ENCODE data around the gene TCF15.

The TCF15 gene

GRCh38 chr20:608970-609369 lies 1.1 kb downstream of the TCF15 start:
- H3K27ac ChIP-seq (ENCODE audit: low read depth, low read length, severe bottlenecking), result no peak overlapping the region
- no peaks in the 10 kb centered on the region for H3K36me3 ChIP-seq (ENCODE audit: control insufficient read depth, insufficient read depth, low read length)
- H3K4me1 ChIP-seq (ENCODE audit: control insufficient read depth, insufficient read depth, low read length, poor library complexity, severe bottlenecking), result peaks cover 28% of the 10 kb centered on the region
- H3K9me3 ChIP-seq (ENCODE audit: control insufficient read depth, low read length), result no peaks in the 10 kb centered on the region
- peak overlapping the region; percentile 35 for H3K4me3 ChIP-seq (ENCODE audit: extremely low read depth, insufficient read depth, low read length, poor library complexity, severe bottlenecking)
- WGBS, 2 experiments (ENCODE audit: insufficient coverage in 2 of 2), result 79 to 81% methylated on average over 5 to 7 of the region's 8 CpGs

GRCh38 chr20:607476-607875 lies 2.6 kb downstream of the TCF15 start:
- 90 to 91% methylated on average over 6 of the region's 6 CpGs for WGBS, 2 experiments (ENCODE audit: insufficient coverage in 2 of 2)
- H3K27ac ChIP-seq (ENCODE audit: low read depth, low read length, severe bottlenecking), result no peak overlapping the region
- H3K9me3 ChIP-seq (ENCODE audit: control insufficient read depth, low read length), result no peaks in the 10 kb centered on the region
- H3K36me3 ChIP-seq (ENCODE audit: control insufficient read depth, insufficient read depth, low read length), result no peaks in the 10 kb centered on the region
- H3K4me3 ChIP-seq (ENCODE audit: extremely low read depth, insufficient read depth, low read length, poor library complexity, severe bottlenecking), result no peak overlapping the region
- peaks cover 28% of the 10 kb centered on the region for H3K4me1 ChIP-seq (ENCODE audit: control insufficient read depth, insufficient read depth, low read length, poor library complexity, severe bottlenecking)

DNA sequence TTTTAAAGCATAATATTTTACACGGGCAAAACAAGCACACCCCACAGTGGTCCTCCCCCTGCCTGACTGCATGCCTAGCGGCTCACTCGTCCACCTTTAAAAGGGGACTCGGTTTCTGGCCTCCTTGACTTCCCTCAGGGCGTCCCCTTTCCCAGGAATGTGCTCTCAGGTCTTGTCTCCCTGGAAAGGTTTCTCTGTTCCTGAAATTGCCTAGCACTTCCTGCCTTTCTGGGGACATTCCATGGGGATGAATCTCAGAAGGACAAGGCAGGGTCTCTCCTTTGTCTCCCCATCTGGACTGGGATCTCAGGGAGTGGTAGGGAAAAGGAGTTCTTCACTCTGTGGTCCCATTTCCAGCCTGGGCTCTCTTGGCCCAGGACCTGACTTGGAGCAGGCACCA lies 4.9 kb downstream of the TCF15 start:
- H3K27ac ChIP-seq (ENCODE audit: low read depth, low read length, severe bottlenecking), result no peak overlapping the region
- no peaks in the 10 kb centered on the region for H3K36me3 ChIP-seq (ENCODE audit: control insufficient read depth, insufficient read depth, low read length)
- peaks cover 20% of the 10 kb centered on the region for H3K4me1 ChIP-seq (ENCODE audit: control insufficient read depth, insufficient read depth, low read length, poor library complexity, severe bottlenecking)
- no peak overlapping the region for H3K4me3 ChIP-seq (ENCODE audit: extremely low read depth, insufficient read depth, low read length, poor library complexity, severe bottlenecking)
- H3K9me3 ChIP-seq (ENCODE audit: control insufficient read depth, low read length), result no peaks in the 10 kb centered on the region
- WGBS, 2 experiments (ENCODE audit: insufficient coverage in 2 of 2), result 68 to 69% methylated on average over 4 of the region's 5 CpGs

- H3K27ac ChIP-seq (ENCODE audit: low read depth, low read length, severe bottlenecking), result no peak overlapping the region
- 85% methylated on average over 6 to 8 of the region's 8 CpGs for WGBS, 2 experiments (ENCODE audit: insufficient coverage in 2 of 2)
- H3K4me3 ChIP-seq (ENCODE audit: extremely low read depth, insufficient read depth, low read length, poor library complexity, severe bottlenecking), result no peak overlapping the region
- H3K36me3 ChIP-seq (ENCODE audit: control insufficient read depth, insufficient read depth, low read length), result no peaks in the 10 kb centered on the region
- H3K4me1 ChIP-seq (ENCODE audit: control insufficient read depth, insufficient read depth, low read length, poor library complexity, severe bottlenecking), result peaks cover 20% of the 10 kb centered on the region
- H3K9me3 ChIP-seq (ENCODE audit: control insufficient read depth, low read length), result no peaks in the 10 kb centered on the region
Observed at GRCh38 chr20:603116-603640, 6.9 kb downstream of the TCF15 start.

DNA sequence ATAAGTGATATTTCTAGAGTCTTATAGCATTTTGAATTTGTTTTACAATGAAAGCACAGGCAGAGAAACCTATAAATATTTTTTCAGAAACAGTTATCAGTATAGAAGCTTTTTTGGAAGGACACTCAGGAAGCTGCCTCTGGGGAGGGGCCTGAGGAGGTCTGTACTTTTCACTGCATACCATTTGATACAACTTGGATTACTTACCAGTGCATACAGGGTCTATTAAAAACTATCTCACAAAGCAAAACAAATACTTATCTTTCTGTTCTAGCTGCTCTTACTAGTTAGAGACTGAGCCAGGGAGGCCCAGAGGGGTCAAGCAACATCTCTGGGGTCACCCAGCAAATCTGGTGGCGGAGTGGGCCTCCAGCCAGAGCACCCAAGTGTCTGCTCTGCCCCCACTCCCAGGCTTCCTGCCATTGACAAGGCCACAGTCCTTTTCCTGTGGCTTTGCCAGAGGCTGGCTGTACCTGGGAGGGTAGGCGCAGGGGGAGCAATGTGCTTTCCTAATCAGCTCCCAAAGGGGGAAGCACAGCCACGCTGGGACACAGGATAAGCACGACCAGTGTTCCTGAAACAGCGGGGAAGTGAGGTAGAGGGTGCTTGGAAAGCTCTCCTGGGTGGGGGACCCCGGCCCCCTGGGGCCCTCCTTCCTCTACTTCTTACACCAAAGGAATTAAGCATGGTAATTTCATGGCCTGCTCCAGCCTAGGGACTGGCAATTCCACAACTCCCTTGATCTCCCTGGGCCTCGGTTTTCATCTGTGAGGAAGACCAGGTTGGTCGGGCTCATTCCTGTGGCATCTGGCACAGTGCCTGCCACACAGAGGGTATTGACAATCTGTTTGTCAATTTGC lies 7.8 kb downstream of the TCF15 start:
- Histone ChIP-seq H3K27ac (ENCODE audit: low read depth, low read length, severe bottlenecking) (no peak overlapping the region), H3K9me3 (ENCODE audit: control insufficient read depth, low read length) (no peaks in the 10 kb centered on the region), H3K36me3 (ENCODE audit: control insufficient read depth, insufficient read depth, low read length) (no peaks in the 10 kb centered on the region), H3K4me3 (ENCODE audit: extremely low read depth, insufficient read depth, low read length, poor library complexity, severe bottlenecking) (no peak overlapping the region), H3K4me1 (ENCODE audit: control insufficient read depth, insufficient read depth, low read length, poor library complexity, severe bottlenecking) (peaks cover 20% of the 10 kb centered on the region)
- WGBS, 2 experiments (ENCODE audit: insufficient coverage in 2 of 2), result 90 to 95% methylated on average over 5 to 6 of the region's 8 CpGs

DNA sequence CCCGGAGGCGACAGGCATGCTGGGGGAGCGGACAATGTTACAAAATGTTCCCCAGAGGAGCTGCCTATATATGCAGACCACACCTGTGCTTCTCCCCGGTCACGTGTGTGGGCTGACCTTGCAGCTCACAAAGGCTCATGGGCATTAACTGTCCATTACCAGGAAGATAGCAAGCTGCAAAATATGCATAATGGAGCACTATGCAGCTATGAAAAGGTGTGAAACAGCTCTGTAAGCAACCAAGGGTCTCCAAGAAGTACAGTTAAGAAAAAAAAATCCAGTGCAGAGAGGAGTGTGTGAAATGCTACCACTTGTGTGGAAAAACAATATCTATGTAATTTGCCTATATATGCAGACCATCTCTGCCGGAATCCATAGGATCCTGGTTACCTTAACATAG lies 9.4 kb downstream of the TCF15 start:
- 83 to 90% methylated on average over 5 to 6 of the region's 6 CpGs for WGBS, 2 experiments (ENCODE audit: insufficient coverage in 2 of 2)
- H3K27ac ChIP-seq (ENCODE audit: low read depth, low read length, severe bottlenecking), result no peak overlapping the region
- H3K9me3 ChIP-seq (ENCODE audit: control insufficient read depth, low read length), result no peaks in the 10 kb centered on the region
- H3K4me1 ChIP-seq (ENCODE audit: control insufficient read depth, insufficient read depth, low read length, poor library complexity, severe bottlenecking), result peaks cover 18% of the 10 kb centered on the region
- H3K4me3 ChIP-seq (ENCODE audit: extremely low read depth, insufficient read depth, low read length, poor library complexity, severe bottlenecking), result no peak overlapping the region
- H3K36me3 ChIP-seq (ENCODE audit: control insufficient read depth, insufficient read depth, low read length), result no peaks in the 10 kb centered on the region

DNA sequence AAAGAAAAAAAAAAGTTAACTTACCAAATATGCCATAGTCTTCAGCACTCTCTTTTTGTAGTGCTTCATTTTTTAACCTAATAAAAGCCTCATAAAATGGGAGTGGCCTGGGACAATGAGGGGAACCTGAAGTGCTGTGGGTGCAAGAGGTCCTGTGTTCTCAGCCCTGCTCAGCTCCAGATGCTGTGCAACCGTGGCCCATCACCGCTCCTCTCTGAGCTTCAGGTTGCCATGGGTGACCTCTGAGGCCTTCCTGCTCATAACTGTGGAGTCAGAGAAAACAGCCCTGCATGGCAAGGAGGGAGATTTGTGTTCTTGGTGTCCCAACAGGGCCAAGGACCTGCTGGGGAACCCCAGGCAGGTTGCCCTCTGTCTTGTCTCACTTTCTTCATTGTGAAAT lies 10.0 kb downstream of the TCF15 start:
- H3K36me3 ChIP-seq (ENCODE audit: control insufficient read depth, insufficient read depth, low read length), result no peaks in the 10 kb centered on the region
- 86 to 90% methylated on average over 2 of the region's 2 CpGs for WGBS, 2 experiments (ENCODE audit: insufficient coverage in 2 of 2)
- H3K9me3 ChIP-seq (ENCODE audit: control insufficient read depth, low read length), result no peaks in the 10 kb centered on the region
- H3K27ac ChIP-seq (ENCODE audit: low read depth, low read length, severe bottlenecking), result no peak overlapping the region
- H3K4me3 ChIP-seq (ENCODE audit: extremely low read depth, insufficient read depth, low read length, poor library complexity, severe bottlenecking), result no peak overlapping the region
- H3K4me1 ChIP-seq (ENCODE audit: control insufficient read depth, insufficient read depth, low read length, poor library complexity, severe bottlenecking), result peaks cover 13% of the 10 kb centered on the region

DNA sequence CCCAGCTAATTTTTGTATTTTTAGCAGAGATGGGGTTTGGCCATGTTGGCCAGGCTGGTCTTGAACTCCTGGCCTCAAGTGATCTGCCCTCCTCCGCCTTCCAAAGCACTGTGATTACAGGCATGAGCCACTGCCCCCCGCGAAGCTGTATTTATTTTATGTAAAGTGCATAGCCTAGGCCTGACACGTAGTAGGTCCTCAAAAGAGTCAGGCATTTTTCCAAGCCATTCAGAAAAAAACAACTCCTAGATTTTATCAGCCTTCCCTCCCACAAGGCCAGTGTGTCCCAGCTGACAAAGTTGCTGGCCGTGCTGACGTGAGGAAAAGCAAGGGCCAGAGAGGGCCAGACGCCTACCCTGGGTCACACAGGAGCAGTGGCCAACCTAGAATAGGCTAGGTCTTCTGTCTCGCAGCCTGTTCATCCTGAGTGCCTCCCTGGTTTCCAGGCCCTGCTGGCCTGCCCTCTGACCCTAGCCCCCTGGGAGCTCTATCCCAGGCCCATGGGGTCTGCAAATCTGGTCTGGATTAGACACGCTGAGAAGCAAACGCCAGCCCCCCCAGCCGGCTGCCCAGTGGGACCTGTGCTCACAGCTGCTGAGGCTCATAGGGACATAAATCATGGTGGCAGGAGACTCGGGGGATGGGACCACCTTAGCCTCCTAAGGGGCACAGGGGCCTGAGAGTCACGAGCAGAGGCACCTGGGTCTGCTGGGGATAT lies 11.8 kb downstream of the TCF15 start:
- H3K9me3 ChIP-seq (ENCODE audit: control insufficient read depth, low read length), result no peaks in the 10 kb centered on the region
- no peak overlapping the region for H3K27ac ChIP-seq (ENCODE audit: low read depth, low read length, severe bottlenecking)
- H3K4me3 ChIP-seq (ENCODE audit: extremely low read depth, insufficient read depth, low read length, poor library complexity, severe bottlenecking), result no peak overlapping the region
- no peaks in the 10 kb centered on the region for H3K36me3 ChIP-seq (ENCODE audit: control insufficient read depth, insufficient read depth, low read length)
- WGBS, 2 experiments (ENCODE audit: insufficient coverage in 2 of 2), result 77 to 81% methylated on average over 6 to 12 of the region's 13 CpGs
- peaks cover 5% of the 10 kb centered on the region for H3K4me1 ChIP-seq (ENCODE audit: control insufficient read depth, insufficient read depth, low read length, poor library complexity, severe bottlenecking)

GRCh38 chr20:597560-597959 lies 12.5 kb downstream of the TCF15 start:
- Histone ChIP-seq H3K36me3 (ENCODE audit: control insufficient read depth, insufficient read depth, low read length) (no peaks in the 10 kb centered on the region), H3K4me3 (ENCODE audit: extremely low read depth, insufficient read depth, low read length, poor library complexity, severe bottlenecking) (no peak overlapping the region), H3K9me3 (ENCODE audit: control insufficient read depth, low read length) (no peaks in the 10 kb centered on the region), H3K4me1 (ENCODE audit: control insufficient read depth, insufficient read depth, low read length, poor library complexity, severe bottlenecking) (peaks cover 5% of the 10 kb centered on the region), H3K27ac (ENCODE audit: low read depth, low read length, severe bottlenecking) (no peak overlapping the region)
- no CpG with 5 or more reads among the region's 2 CpGs for WGBS, 2 experiments (ENCODE audit: insufficient coverage in 2 of 2)

DNA sequence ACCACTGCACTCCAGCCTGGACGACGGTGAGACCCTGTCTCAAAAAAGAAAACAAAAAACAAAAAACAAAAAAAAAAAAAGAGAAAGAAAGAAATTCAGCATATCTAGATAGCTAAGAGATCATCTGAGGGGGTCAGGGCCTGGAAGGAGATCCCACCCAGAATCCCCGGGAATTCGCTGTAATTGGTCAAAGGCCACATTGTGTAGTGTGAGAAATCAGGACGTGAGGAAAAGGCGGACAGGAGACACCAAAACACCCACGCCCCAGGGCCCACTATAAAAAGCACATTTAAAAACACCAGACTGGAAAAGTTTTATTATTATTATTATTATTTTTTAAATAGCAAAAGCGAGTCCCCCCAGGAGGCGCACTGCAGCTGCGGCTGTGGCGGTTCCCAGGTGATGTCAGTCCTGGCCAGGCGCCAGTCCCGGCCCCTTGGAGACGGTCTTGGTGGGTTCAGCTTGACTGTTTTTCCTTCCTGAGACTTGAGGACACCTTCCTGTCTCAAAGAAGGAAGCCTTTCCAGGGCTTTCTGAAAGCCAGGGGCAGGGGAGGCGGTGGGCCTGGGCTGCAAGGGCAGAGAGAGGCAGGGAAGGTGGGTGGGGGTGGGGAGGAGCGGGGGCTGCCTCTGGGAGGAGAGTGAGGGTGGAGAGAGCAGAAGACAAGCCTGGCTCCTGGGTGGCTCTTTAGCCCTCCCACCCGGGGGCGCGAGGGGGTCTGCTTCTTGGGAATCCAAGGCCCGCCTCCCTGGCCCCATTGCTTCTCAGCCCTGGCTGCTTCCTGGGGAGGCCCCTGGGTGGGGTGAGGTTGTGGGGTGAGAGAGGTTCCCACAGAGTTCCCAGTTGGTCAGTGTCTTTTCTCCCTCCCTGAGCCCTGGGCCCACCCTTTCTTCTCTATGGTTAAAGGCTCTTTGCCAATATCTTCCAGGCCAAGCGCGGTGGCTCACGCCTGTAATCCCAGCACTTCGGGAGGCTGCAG lies 14.5 kb downstream of the TCF15 start:
- Histone ChIP-seq H3K36me3 (ENCODE audit: control insufficient read depth, insufficient read depth, low read length) (no peaks in the 10 kb centered on the region), H3K4me3 (ENCODE audit: extremely low read depth, insufficient read depth, low read length, poor library complexity, severe bottlenecking) (no peak overlapping the region), H3K9me3 (ENCODE audit: control insufficient read depth, low read length) (no peaks in the 10 kb centered on the region), H3K27ac (ENCODE audit: low read depth, low read length, severe bottlenecking) (no peak overlapping the region), H3K4me1 (ENCODE audit: control insufficient read depth, insufficient read depth, low read length, poor library complexity, severe bottlenecking) (no peaks in the 10 kb centered on the region)
- WGBS, 2 experiments (ENCODE audit: insufficient coverage in 2 of 2), result 91 to 94% methylated on average over 7 to 12 of the region's 24 CpGs

Measured in mesodermal cell (in vitro differentiated cells).